Osteocyte (in vitro differentiated cells): ENCODE results near the gene CDH13. TPM values are rescaled to one million over a fixed set of nuclear protein-coding genes. Genes with fewer than 3 reads are reported as not detected.

Experiments
- DNase-seq: peaks from one replicate; pipeline ENCODE4 v3.0.0; 2021; ENCODE audit warnings: mixed read lengths; ENCODE audit not compliant: unreplicated experiment; ENCODE audit errors: extremely low spot score
- H3K27ac Mint-ChIP-seq: one replicate; pipeline ENCODE4 v1.8.0; 2021; ENCODE audit warnings: mild to moderate bottlenecking, mixed read lengths; ENCODE audit not compliant: unreplicated experiment
- H3K27me3 Mint-ChIP-seq: one replicate; pipeline ENCODE4 v1.8.0; 2021; ENCODE audit warnings: mixed read lengths; ENCODE audit not compliant: unreplicated experiment
- H3K36me3 Mint-ChIP-seq: one replicate; pipeline ENCODE4 v1.8.0; 2021; ENCODE audit warnings: mixed read lengths; ENCODE audit not compliant: unreplicated experiment
- H3K4me1 Mint-ChIP-seq: one replicate; pipeline ENCODE4 v1.8.0; 2021; ENCODE audit warnings: mixed read lengths; ENCODE audit not compliant: unreplicated experiment
- H3K4me3 Mint-ChIP-seq: one replicate; pipeline ENCODE4 v1.8.0; 2021; ENCODE audit warnings: mild to moderate bottlenecking, moderate library complexity, mixed read lengths; ENCODE audit not compliant: unreplicated experiment
- H3K9me3 Mint-ChIP-seq: one replicate; pipeline ENCODE4 v1.8.0; 2021; ENCODE audit warnings: mixed read lengths; ENCODE audit not compliant: unreplicated experiment
- total RNA-seq: library from RNA; stranded (reverse); gene quantifications from 2 replicates; pipeline ENCODE4 v1.2.1, GENCODE V29; 2021
- TF ChIP-seq, protein P1 (sequence below): fragments of 200-600 bp; sonication (generic); IDR thresholded peaks from 2 replicates; pipeline ENCODE4 v1.5.0; 2021; ENCODE audit warnings: antibody characterized with exemption, mild to moderate bottlenecking, moderate library complexity

The CDH13 gene
- total RNA-seq, 1 donor from 2014 or later = 27.0 TPM

DNA sequence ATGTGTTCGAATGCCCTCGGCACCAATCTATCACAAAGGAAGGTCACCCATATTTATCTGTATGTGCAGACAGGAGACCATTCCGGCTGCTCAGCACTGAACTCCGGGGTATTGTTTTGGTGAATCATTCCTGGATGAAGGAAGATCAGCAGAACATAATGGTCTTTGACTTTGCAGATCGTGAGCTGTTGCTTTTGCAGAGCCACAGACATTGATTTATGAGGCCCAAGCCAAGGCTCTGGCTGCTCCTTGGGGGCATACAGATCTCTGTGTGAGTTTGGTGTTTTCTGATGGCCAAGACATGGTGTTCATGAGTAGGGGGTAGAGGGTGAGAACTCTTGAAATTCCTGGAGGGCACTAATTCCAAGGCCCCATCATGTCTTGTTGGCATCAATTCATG is 722.2 kb downstream of the CDH13 start:
- TF ChIP-seq, protein P1, sequence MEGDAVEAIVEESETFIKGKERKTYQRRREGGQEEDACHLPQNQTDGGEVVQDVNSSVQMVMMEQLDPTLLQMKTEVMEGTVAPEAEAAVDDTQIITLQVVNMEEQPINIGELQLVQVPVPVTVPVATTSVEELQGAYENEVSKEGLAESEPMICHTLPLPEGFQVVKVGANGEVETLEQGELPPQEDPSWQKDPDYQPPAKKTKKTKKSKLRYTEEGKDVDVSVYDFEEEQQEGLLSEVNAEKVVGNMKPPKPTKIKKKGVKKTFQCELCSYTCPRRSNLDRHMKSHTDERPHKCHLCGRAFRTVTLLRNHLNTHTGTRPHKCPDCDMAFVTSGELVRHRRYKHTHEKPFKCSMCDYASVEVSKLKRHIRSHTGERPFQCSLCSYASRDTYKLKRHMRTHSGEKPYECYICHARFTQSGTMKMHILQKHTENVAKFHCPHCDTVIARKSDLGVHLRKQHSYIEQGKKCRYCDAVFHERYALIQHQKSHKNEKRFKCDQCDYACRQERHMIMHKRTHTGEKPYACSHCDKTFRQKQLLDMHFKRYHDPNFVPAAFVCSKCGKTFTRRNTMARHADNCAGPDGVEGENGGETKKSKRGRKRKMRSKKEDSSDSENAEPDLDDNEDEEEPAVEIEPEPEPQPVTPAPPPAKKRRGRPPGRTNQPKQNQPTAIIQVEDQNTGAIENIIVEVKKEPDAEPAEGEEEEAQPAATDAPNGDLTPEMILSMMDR = no peak
- no peaks in the 10 kb centered on the region for H3K9me3 Mint-ChIP-seq
- no peaks in the 10 kb centered on the region for H3K36me3 Mint-ChIP-seq
- no peak overlapping the region for H3K27ac Mint-ChIP-seq
- DNase-seq = no peak
- H3K4me1 Mint-ChIP-seq = peaks cover 6% of the 10 kb centered on the region
- H3K4me3 Mint-ChIP-seq = no peak overlapping the region
- H3K27me3 Mint-ChIP-seq = no peaks in the 10 kb centered on the region

DNA sequence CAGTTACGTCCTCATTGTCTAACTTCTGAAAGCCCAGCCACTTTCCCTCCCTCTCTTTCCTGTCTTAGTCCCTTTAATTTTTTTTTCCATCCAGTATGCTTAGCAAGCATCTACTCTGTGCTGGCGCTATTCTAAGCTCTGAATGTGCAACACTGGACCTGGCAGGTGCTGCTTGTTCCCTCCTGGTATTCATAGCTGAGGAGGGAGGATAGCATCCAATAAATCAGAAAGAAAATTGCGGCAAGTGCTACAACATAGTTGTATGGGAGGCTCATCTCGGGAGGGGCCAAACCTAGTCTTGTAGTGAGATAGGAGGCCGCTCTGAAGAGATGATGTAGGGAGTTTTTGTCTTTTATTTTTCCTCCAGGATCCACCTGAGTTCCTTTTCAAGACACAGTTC is 723.7 kb downstream of the CDH13 start:
- no peak for DNase-seq
- H3K4me1 Mint-ChIP-seq = no peaks in the 10 kb centered on the region
- no peaks in the 10 kb centered on the region for H3K36me3 Mint-ChIP-seq
- no peak overlapping the region for H3K4me3 Mint-ChIP-seq
- no peaks in the 10 kb centered on the region for H3K27me3 Mint-ChIP-seq
- H3K9me3 Mint-ChIP-seq = no peaks in the 10 kb centered on the region
- no peak overlapping the region for H3K27ac Mint-ChIP-seq
- TF ChIP-seq, protein P1 = no peak

DNA sequence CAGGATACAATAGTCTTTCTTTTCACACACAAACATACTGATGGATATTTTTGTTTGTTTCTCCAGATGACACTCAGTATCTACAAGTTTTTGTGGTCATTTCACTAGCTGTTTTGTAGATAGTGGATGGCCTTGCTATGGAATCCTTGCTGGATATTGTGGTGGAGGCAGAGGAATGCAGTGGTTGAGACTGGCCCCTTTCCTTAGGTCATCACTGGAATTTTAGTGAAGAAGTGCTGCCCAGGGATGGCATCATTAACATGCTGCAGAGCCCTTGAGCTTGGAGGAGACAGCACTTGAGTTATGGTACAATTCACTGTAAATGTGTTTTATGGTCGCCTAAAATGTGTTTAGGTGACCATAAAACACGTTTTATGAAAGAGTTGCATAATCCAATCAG is 725.1 kb downstream of the CDH13 start:
- TF ChIP-seq, protein P1 = no peak
- Mint-ChIP-seq H3K4me3 (no peak overlapping the region), H3K4me1 (no peaks in the 10 kb centered on the region), H3K9me3 (no peaks in the 10 kb centered on the region), H3K36me3 (no peaks in the 10 kb centered on the region), H3K27me3 (no peaks in the 10 kb centered on the region), H3K27ac (no peak overlapping the region)
- DNase-seq = no peak

DNA sequence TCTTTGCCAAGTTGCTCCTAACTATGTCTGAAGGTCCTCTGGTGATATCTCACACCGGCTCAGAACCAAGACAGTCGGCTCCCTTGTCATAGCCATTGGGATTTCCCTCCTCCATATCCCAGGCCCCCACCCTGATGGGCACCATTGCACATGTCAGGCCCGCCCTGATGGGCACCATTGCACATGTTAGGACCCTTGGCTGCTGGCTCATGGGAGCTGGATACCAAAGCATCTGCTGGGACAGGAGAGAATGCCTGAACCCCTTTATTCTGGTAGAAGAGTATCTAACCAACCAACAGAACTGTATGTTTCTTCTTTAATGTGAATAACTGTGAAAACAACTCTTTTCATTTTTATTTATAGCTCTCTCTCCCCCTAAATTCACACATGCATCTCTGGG is 726.5 kb downstream of the CDH13 start:
- Mint-ChIP-seq H3K9me3 (no peaks in the 10 kb centered on the region), H3K4me1 (no peaks in the 10 kb centered on the region), H3K27me3 (no peaks in the 10 kb centered on the region), H3K27ac (no peak overlapping the region), H3K4me3 (no peak overlapping the region), H3K36me3 (no peaks in the 10 kb centered on the region)
- DNase-seq = no peak
- TF ChIP-seq, protein P1 = no peak

DNA sequence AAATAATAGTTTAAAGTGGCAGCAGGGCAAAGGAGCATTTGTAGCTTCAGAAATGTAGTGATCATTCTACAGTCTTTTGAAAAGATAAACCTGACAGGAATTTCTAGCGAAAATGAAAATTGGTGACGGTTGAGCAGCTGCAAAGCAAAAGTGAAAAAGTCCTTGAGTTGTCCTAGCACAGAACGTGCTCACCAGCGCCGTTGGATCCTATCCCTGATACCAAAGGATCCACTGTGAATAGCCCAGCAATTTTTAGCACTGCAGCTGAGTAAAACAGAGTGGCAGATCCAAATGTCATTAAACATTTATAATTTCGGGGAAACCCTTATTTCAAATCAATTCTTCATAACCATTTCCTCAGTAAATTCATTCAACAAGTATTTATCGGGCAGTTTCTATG is 727.2 kb downstream of the CDH13 start:
- H3K27ac Mint-ChIP-seq = no peak overlapping the region
- no peaks in the 10 kb centered on the region for H3K27me3 Mint-ChIP-seq
- DNase-seq = no peak
- H3K36me3 Mint-ChIP-seq = no peaks in the 10 kb centered on the region
- no peaks in the 10 kb centered on the region for H3K9me3 Mint-ChIP-seq
- H3K4me1 Mint-ChIP-seq = no peaks in the 10 kb centered on the region
- TF ChIP-seq, protein P1 = no peak
- no peak overlapping the region for H3K4me3 Mint-ChIP-seq
